ENCODE data around the gene TLX2. TPM values are rescaled to one million over a fixed set of nuclear protein-coding genes. Genes with fewer than 3 reads are reported as not detected.
A peak's percentile ranks its signal among the peaks of the same experiment; 100 is the strongest.

Gene TLX2
- total RNA-seq, 4 donors from 2014 or later: 0.56 TPM; not detected in 3

- Histone ChIP-seq H3K9me3 (no peaks in the 10 kb centered on the region), H3K27me3 (peaks cover 40% of the 10 kb centered on the region), H3K27ac (no peak overlapping the region), H3K4me1 (peaks cover 59% of the 10 kb centered on the region), H3K4me3 (peak overlapping the region; percentile 79), H3K36me3 (peaks cover 16% of the 10 kb centered on the region)
- no peak for DNase-seq (ENCODE audit: low spot score in 2 of 2)
- TF ChIP-seq CTCF (IDR thresholded peaks at IDR 0.05) (no peak), POLR2A (IDR thresholded peaks at IDR 0.05) (no peak), EP300 (IDR thresholded peaks at IDR 0.05) (no peak), POLR2AphosphoS5 (IDR thresholded peaks at IDR 0.05) (no peak)
- WGBS: 94% methylated on average over 14 of the region's 14 CpGs
Observed at GRCh38 chr2:74505448-74506246, 8.6 kb upstream of the TLX2 start.

- Histone ChIP-seq H3K4me1 (peaks cover 54% of the 10 kb centered on the region), H3K27ac (peak within 1 kb of the TSS; percentile 99), H3K36me3 (peaks cover 16% of the 10 kb centered on the region), H3K4me3 (peak within 1 kb of the TSS; percentile 79), H3K9me3 (no peaks in the 10 kb centered on the region), H3K27me3 (peaks cover 42% of the 10 kb centered on the region)
- DNase-seq (ENCODE audit: low spot score in 2 of 2): peak; percentile 98 to 99
- TF ChIP-seq POLR2AphosphoS5 (IDR thresholded peaks at IDR 0.05) (peak; percentile 7 to 82 (median 51)), CTCF (IDR thresholded peaks at IDR 0.05) (peak in 1 of 2 donors; percentile 33), POLR2A (IDR thresholded peaks at IDR 0.05) (no peak)
- 1% methylated on average over 52 of the region's 56 CpGs for WGBS
Observed at GRCh38 chr2:74507145-74507925, 6.9 kb upstream of the TLX2 start, which contains the start of gene PCGF1. Gene PCGF1 (minus strand): TSS chr2:74507695. CDS start chr2:74507668, 27 bp downstream.

GRCh38 chr2:74507926-74508520 lies 6.2 kb upstream of the TLX2 start:
- peaks cover 47% of the 10 kb centered on the region for H3K4me1 ChIP-seq
- TF ChIP-seq POLR2A (IDR thresholded peaks at IDR 0.05) (no peak), POLR2AphosphoS5 (IDR thresholded peaks at IDR 0.05) (no peak), CTCF (IDR thresholded peaks at IDR 0.05) (no peak), EP300 (IDR thresholded peaks at IDR 0.05) (no peak)
- peak in 1 of 2 donors; percentile 82 for DNase-seq (ENCODE audit: low spot score in 2 of 2)

GRCh38 chr2:74510272-74510671 lies 4.0 kb upstream of the TLX2 start:
- peaks cover 61% of the 10 kb centered on the region for H3K27me3 ChIP-seq
- peaks cover 7% of the 10 kb centered on the region for H3K36me3 ChIP-seq
- DNase-seq (ENCODE audit: low spot score in 2 of 2): no peak
- H3K4me3 ChIP-seq: no peak overlapping the region
- no peaks in the 10 kb centered on the region for H3K9me3 ChIP-seq
- 96% methylated on average over 4 of the region's 4 CpGs for WGBS
- no peak overlapping the region for H3K27ac ChIP-seq
- H3K4me1 ChIP-seq: peaks cover 50% of the 10 kb centered on the region
- no peak for TF ChIP-seq POLR2A (IDR thresholded peaks at IDR 0.05)

More at GRCh38 chr2:74507926-74508520, 6.2 kb upstream of the TLX2 start:
- H3K27ac ChIP-seq: peak overlapping the region; percentile 99
- 9% methylated on average over 35 of the region's 38 CpGs for WGBS
- no peaks in the 10 kb centered on the region for H3K9me3 ChIP-seq
- peaks cover 42% of the 10 kb centered on the region for H3K27me3 ChIP-seq
- H3K4me3 ChIP-seq: peak overlapping the region; percentile 79
- peaks cover 16% of the 10 kb centered on the region for H3K36me3 ChIP-seq

- no peaks in the 10 kb centered on the region for H3K9me3 ChIP-seq
- peaks cover 72% of the 10 kb centered on the region for H3K27me3 ChIP-seq
- peaks cover 50% of the 10 kb centered on the region for H3K4me1 ChIP-seq
- 54% methylated on average over 10 of the region's 11 CpGs for WGBS
- H3K36me3 ChIP-seq: no peaks in the 10 kb centered on the region
- no peak for TF ChIP-seq CTCF (IDR thresholded peaks at IDR 0.05)
- no peak for TF ChIP-seq POLR2A (IDR thresholded peaks at IDR 0.05)
- no peak for TF ChIP-seq EP300 (IDR thresholded peaks at IDR 0.05)
- TF ChIP-seq POLR2AphosphoS5 (IDR thresholded peaks at IDR 0.05): no peak
- H3K27ac ChIP-seq: no peak overlapping the region
- H3K4me3 ChIP-seq: no peak overlapping the region
- no peak for DNase-seq (ENCODE audit: low spot score in 2 of 2)
Observed at GRCh38 chr2:74511104-74511989, 2.9 kb upstream of the TLX2 start.
